Posterior cingulate gyrus (tissue), 11 donors: Measurements from ENCODE around the gene CR2.
"Not testable (repeated sequence)": the region's sequence is repeated elsewhere in the genome, so short reads cannot be mapped to it uniquely, and the experiment has no call there.

Source experiments
- DNase-seq, 10 donors: peaks; one replicate each; pipeline versions ENCODE4 v3.0.0 to v3.0.0-alpha.2; 2020 to 2021; ENCODE audit warnings: mixed read lengths in 3 of 10
- intact Hi-C: fragments of 100-400 bp; cut with DNase I; formaldehyde crosslinking; loops from one replicate; pipeline ENCODE4 v1.15.1; 2023

The CR2 gene

DNA sequence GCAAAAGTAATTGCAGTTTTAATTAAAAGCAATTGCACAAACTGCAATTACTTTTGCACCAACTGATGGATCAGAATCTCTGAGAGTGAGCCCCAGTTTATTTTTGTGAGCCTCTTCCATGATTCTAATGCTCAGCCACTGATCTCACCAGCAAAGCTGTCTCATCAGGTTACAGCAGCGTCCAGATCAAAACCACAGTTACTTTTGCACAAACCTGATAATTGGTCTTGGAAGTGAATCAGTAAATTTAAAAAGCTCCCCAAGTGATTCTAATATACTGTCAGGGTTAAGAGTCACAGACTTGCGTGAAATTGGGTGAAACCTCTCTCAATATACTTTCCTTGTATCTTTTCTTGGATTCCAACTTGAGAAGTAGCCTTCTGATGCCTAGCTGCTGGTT, 13.5 kb upstream of the CR2 start:
- no peak for DNase-seq
- intact Hi-C loops = no loop called here

DNA sequence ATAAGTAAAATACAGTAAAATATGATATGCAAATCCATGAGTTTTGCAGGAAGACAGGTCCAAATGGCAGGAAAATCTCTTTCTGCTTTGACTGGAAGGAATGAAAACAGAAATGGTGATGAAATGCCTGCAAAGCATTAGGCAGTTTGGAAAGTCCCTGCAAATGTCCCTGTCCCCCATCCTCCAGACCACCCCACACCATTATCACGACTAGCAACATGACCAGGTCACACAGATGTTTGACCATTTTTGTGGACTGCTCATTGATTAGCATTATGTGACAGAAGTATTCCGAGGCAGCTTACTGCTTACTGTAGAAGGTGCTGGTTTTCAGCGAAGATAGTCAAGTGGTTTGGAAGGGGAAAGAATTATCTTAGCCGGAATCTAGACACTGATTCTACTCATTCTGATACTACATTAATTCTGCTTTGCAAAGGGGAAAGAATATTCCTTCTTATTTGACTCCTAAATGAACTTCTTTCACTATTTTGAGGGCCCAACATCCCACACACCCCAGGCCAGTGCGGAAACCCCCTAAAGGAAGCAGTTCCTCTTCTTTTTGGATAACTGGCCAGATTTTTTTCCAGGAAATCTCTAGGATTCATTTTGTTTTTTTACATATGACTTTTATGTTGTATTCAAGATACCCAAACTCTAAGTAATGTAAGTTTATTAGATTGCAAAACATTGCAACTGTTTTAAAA, 9.5 kb upstream of the CR2 start:
- intact Hi-C loops = no loop called here
- DNase-seq = no peak

DNA sequence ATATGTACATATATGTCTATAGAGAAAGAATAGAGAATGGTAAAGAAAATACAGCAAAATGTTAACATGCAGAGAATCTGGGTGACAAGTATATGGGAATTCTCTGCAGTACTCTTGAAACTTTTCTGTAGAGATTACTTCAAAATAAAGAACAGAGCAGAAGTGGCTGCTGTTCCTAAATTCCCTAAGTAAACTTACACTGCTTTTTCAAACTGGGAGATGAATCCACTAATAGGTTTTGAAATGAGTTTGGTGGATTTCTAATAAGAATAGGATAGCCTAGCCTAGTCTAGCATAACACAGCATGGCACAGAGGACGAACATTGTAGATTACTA, 450 bp upstream of the CR2 start:
- intact Hi-C loops = no loop called here
- DNase-seq = no peak

DNA sequence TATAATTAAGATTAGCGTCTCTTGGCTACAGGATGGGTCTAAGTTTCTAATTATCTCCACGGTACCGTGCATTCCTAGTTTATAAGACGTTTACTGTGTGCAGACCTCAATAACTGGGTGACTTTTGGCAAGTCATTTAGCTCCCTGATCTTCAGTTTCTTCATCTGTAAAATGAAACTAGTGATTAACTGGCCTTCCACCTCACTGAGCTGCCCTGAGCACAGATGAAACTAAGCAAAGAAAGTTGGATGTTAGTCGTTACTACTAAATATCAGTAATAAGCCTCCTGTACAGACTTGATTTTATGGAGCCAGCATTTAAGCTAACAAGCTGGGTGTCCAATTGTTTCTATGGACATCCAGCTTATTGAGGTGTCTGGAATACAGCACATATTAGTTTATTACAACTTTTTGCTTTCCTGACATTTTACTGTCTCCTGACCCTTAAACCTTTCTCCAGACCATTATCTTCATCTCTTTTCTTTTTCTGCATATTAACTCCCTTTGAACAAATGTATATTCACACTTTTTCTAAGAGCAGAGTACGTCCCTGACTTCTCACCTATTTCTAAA, 1.1 kb downstream of the CR2 start:
- no peak for DNase-seq
- intact Hi-C loops = no loop called here

DNA sequence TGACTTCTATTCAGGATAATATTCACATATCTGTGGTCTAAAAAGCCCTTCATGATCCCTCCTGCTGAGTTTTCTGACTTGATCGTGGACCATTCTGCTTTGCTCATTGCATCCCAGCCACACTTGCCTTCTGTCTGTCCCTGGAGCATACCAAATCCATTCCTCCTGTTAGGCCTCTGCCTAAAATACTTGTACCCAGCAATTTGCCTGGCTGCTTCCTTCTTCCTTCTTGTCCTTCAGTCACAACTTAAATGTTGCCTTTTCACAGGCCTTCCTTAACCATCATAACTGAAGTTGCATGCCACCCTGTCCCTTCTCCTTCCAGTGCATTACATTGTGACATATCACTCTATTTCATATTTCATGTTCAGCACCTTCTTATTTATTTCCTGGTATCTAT, 4.3 kb downstream of the CR2 start:
- no peak for DNase-seq
- intact Hi-C loops = no loop called here

DNA sequence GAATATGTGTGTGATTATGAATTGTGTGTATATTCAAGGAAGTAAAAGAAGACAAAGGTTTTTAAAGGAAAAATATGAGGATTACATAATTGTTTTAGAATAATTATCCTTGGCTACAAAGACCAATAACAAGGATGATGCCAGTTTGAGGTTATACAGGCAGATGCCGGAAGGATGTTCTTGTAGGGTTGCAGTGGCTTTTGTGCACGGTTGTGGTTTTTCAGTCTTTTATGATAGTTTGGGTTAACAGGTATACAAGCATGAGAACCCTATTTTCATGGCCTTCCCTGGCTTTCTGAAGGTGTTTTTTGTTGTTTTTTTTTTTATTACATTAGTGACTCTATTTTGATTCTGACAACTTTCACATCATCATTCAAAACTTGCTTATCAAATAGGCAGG, 4.9 kb downstream of the CR2 start:
- no peak for DNase-seq
- intact Hi-C loops = no loop called here

DNA sequence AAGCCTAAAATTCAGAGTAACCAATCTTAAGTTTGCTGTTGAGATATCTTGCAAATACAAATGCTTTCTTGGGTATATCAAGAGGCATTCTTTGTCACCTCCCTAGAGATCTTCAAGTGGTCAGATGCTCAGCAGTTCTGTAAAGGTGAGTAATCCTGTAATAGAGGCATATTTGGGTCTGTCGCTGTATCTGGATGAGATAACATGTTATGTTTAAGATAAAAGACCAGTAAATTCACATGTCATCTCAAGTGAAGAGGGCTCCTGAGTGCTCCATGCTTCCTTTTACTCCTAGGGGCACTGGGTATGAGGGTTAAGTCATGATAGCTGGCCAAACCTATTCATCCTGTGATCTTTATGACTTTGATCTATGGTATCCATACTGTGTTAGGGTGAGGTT, 7.5 kb downstream of the CR2 start:
- intact Hi-C loops = no loop called here
- no peak for DNase-seq

DNA sequence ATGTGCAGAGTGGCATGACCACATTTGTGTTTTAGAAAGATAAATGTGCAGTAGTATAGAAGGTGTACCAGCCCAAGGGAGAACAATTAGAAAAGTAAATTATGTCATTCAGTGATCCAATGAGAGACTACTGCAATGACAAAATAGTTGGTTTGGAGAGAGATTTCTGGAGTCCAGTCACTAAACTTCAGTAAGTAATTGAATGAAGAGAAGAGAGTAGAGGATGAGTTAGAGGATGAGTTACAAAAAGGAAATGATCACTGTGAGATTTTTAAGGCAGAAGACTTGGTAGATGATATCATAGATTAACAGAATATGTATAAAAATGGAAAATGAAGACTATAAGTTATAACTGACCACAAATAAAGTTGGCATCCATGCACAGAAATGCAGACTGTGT, 8.4 kb downstream of the CR2 start:
- no peak for DNase-seq

DNA sequence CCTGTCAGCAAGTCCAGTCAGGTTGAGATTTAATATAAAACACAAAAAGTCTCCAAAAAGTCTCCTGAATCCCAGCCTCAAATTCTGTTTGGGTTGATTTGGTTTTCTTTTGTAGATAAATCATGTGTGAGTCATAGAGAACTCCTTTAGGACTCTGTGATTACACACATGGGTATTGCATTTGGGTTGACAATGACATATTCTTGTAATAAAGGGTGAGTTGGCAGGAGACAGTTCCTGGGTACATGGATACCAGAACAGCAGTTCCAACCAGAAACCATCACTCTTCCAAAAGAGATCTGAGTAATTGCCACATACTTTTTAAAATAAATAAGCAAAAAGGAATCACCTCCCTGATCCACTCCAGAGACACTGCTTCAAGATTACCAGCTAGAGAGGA, 8.9 kb downstream of the CR2 start:
- intact Hi-C loops = no loop called here
- DNase-seq = no peak

More for the DNA sequence above, 8.4 kb downstream of the CR2 start:
- intact Hi-C loops = no loop called here

DNA sequence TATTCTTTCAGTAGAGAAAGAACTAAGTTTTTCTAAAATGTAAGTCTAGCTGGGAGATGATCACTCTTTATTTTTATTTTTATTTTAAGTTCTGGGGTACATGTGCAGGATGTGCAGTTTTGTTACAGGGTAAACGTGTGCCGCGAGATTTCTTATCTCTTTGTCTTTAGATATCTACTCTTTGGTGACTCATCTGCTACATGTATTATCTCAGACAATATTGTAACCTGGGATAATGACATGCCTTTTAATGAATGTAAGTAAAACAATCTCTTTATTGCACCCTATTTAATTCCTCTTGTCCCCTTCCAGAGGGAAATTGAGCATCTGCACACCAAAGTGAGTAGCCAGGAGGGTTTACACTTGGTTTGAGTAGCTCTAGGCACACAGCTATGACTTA, 9.4 kb downstream of the CR2 start:
- intact Hi-C loops = no loop called here

DNA sequence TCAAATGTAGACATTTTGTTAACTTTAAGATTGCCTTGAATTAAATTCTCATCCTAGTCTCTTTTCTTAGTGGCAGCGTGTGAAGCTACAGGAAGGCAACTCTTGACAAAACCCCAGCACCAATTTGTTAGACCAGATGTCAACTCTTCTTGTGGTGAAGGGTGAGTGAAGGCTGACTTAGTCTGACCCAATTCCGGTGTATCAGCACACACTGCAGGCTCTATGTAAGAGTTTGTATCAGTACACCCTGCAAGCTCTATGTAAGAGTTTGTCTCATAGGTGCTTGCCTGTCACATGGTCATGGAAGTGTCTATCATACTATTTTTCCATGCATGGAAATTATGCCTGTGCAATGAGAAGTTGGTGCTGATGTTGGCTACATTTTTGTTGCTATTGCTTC, 16.8 kb downstream of the CR2 start:
- intact Hi-C loops = no loop called here
- DNase-seq = no peak

More for the DNA sequence above, 9.4 kb downstream of the CR2 start:
- DNase-seq = no peak

DNA sequence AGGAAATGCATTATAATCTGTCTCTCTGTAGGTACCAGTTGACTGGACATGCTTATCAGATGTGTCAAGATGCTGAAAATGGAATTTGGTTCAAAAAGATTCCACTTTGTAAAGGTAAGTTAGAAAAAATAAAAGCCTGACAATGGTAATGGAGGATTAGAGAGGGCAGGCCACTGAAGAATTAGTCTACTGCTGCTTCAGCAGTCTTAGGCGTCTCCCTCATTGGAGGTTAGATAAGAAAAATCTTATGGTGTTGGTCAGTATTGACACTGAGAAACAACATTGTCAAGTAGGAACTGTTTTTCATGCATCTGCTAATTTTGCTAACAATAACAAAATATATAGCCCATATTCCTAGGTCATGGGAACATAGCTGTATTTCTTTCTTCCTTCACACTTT, 20.1 kb downstream of the CR2 start:
- intact Hi-C loops = no loop called here
- DNase-seq = no peak

DNA sequence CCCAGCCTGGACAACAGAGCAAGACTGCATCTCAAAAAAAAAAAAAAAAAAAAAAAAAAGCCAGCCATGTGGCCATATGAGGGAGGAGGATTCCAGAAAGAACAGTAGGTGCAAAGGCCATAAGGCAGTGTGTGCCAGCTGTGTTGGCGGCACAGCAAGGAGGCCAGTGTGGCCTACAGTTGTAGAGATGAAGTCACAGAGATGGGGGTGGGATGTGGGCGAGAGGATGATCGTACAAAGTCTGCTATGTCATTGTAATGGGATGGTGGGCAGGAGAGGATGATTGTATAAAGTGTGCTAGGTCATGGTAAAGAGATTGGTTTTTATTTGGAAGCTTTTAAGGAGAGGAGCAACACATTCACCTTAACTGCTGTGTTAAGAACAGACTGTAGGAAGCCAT, 32.1 kb downstream of the CR2 start:
- intact Hi-C loops = no loop called here

DNA sequence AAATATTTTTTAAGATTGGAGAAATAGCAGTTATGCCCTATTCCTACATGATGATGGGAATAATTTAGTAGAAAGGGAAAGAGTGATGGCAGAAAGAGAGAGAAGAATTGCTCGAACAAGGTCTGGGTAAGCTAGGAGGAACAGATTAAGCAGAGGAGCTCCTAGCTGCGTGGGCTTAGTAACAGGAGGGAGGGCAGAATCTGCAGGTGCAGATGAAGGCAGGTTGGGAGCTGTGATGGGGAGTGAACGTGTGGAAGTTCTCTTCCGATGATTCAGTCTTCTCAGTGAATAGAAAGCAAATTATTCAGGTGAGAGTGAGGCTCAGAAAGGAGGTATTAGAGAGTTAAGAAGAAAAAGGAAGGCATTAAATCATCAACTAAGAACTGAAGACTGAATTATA, 33.5 kb downstream of the CR2 start:
- intact Hi-C loops = no loop called here
- no peak for DNase-seq

More for the DNA sequence above, 32.1 kb downstream of the CR2 start:
- no peak for DNase-seq

DNA sequence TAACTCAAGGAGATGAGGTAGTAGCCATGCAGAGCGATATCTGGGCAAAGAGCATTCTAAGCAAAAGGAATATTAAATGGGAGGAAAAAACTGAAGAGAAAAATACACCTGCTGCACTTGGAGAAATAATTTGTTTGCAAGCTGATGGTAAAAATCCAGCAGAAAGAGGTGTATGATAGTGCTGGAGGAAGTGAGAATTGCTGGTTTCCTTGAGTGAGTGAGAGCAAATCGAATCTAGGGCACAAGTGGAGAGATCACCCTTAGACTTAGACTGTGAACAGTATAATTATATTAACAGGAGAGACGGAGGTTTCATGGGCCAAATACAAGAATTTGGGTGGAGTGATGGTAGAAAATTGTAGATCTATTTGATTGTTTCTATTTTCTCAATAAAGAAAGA, 39.1 kb downstream of the CR2 start:
- DNase-seq = no peak
- intact Hi-C loops = no loop called here

DNA sequence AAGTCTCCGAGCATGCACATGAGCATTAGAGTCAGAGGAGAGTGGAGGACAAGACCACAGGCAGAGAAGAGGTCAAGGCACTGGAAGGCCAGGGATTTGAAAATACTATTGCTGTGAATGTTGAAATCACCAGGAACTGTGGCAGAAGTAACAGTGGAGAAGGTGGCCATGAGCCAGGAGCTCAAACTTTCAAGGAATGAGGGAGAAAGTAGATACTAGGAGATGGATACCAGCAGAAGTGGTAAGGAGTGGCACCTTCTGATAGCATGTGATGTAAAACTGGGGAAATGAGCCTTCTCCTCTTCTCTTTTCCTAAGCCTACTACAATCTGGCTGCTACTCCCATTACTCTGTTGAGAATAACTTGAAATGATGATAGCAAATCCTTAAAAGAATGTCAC, 40.0 kb downstream of the CR2 start:
- intact Hi-C loops = no loop called here
- DNase-seq = no peak

DNA sequence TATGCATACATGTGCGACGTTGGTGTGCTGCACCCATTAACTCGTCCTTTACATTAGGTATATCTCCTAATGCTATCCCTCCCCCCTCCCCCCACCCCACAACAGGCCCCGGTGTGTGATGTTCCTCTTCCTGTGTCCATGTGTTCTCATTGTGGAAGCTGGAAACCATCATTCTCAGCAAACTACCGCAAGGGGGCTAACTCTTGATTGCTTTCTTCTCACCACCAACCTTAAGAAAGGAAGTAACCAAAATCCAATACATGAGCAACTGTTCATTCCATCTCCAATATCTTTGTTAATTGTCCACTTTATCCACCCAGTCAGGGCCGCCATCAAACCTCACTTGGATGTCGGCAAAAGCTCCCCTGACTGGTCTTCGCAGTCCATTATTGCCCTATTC, 41.2 kb downstream of the CR2 start:
- intact Hi-C loops = loop anchor here (5.0 kb wide), 2 partner anchors 443 to 863 kb away; partner anchors contain the start of genes PFKFB2 and YOD1
- not testable (repeated sequence) for DNase-seq

DNA sequence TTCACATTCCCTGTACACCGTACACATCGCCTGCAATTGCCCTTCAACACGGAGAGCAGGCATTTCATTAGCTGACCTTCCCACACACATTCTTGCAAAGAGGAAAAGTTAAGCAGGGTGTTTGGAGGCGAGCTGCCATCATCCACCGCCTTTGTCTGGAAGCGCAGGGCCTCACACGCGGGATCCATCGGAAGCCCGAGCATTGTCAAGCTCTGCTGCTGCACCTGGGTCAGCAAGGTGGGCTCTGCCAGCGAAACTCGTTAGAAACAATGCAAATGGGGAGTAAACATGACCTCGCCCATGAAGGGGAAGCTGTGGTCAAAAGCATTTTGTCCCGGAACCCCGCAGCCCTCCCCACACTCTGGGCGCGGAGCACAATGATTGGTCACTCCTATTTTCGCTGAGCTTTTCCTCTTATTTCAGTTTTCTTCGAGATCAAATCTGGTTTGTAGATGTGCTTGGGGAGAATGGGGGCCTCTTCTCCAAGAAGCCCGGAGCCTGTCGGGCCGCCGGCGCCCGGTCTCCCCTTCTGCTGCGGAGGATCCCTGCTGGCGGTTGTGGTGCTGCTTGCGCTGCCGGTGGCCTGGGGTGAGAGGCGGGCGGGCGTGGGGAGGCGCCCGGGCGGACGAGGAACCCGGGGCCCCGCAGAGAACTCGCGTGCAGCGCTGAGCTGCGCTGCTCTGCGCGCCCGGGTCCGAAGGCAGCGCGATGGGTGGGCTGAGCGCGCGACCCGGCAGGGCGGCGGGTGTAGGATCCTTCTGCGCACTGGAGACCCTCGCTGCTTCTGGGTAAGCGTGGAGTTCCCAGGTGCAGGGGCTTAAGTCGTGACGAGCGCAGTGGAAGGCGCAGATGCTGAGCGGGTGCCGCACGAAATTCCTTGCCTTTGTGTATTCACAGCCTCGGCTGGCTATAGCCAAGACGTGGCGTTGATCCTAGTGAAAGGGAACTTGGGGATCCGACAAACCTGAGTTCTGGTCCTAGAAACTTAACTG, 42.0 kb downstream of the CR2 start, which contains the start of gene CR1:
CR1 (plus strand) TSS at position 357 of the 992 bp plus-strand sequence; CDS start at position 468, 111 bp downstream.
- peak in 4 of 10 donors; percentile 49 to 83 (median 70) for DNase-seq
- intact Hi-C loops = loop anchor here (5.0 kb wide), 2 partner anchors 444 to 864 kb away; partner anchors contain the start of genes PFKFB2 and YOD1

DNA sequence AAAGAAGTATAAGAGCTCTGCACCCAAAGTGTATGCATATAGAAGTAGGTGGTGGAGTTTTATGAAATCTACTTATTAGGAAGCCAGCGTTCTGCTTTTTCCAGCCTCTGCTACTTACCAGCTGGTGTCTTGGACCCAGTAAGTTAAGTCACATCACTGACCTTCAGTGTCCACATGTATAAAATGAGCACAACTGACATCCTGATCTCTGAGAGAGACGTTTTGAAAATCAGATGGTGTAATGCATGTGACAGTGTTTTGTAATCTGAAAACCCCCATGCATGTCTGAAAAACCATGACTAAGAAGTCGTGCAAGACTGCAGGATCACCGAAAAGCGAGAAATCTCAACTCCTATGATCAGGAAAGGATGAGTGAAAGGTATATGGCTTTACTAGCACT, 43.8 kb downstream of the CR2 start:
- no peak for DNase-seq
- intact Hi-C loops = loop anchor here (2.0 to 5.0 kb wide), 3 partner anchors 413 to 866 kb away; partner anchors contain the start of genes PFKFB2 and YOD1

DNA sequence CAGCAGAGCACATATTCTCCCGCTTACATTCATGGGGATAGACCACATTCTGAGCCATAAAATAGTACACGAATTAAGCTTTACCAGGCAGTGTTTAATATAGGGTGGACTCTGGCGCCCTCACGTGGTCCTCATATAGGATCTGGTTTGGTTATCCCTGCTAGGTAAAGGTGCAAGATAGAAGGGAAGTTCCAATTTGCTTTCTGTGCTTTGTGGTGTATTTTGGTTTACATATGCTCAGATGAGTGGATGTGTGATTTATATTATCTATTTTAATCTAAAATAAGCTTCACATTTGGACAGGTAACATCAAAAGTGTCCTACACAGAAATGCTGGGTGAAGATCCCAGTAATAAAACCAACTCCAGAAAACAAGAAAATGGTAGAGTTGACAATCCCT, 45.4 kb downstream of the CR2 start:
- peak; percentile 39 to 96 (median 72) for DNase-seq
- intact Hi-C loops = loop anchor here (2.0 to 5.0 kb wide), 3 partner anchors 415 to 867 kb away; partner anchors contain the start of genes PFKFB2 and YOD1

DNA sequence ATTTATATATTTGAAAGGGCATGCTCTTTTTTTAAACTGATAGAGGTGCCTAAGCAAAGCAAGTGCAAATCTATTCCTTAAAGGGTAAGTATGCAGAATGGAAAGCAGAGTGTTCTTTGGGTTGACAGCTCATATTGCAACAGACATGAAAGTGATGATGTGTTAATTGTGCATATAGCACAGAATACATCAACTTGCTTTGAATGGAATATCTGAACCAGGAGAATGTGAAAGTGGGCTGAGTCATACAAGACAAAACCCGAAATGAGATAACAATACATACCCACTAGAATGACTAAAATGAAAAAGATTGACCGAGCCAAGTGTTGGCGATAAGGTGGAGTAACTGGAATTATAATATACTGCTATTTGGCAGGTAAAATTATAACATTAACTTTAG, 46.2 kb downstream of the CR2 start:
- intact Hi-C loops = no loop called here
- no peak for DNase-seq
